ENCODE measurements around the gene TIMP2. TPM values are rescaled to one million over a fixed set of nuclear protein-coding genes. Genes with fewer than 3 reads are reported as not detected.
"Not testable (repeated sequence)": the region's sequence is repeated elsewhere in the genome, so short reads cannot be mapped to it uniquely, and the experiment has no call there.

The TIMP2 gene
- total RNA-seq, 1 experiment from 2014 or later, result 62.4 TPM

- CTCF ChIA-PET, result interaction anchor here (0.8 kb wide), 1 partner anchor 407 kb away, joined by 3 read pairs; no protein-coding TSS in a partner anchor
- BruUV-seq (replicated peaks), result no TSS peak
- in situ Hi-C loops (cut with HindIII; ENCODE audit: low pct_unique_long_range_greater_than_20kb, low sequenced_read_pairs), result no loop called here
Measured at GRCh38 chr17:78904371-78904770, 20.8 kb downstream of the TIMP2 start.

GRCh38 chr17:78903101-78903779, 21.9 kb downstream of the TIMP2 start, which contains the start of gene CEP295NL:
CEP295NL (minus strand) TSS chr17:78903201; CDS start chr17:78901828, 1,373 bp downstream.
- Histone ChIP-seq H3K36me3 (ENCODE audit: control insufficient read depth, insufficient read depth, low read length) (no peaks in the 10 kb centered on the region), H3K4me3 (ENCODE audit: low read depth in 2 of 2, low read length in 2 of 2) (no peak within 1 kb of the TSS), H3K9me3 (ENCODE audit: control insufficient read depth, insufficient read depth, low read depth, low read length) (no peaks in the 10 kb centered on the region), H3K27ac (ENCODE audit: low read length) (no peak within 1 kb of the TSS), H3K27me3 (ENCODE audit: control insufficient read depth, insufficient read depth, low read length) (no peaks in the 10 kb centered on the region), H3K4me1 (ENCODE audit: control insufficient read depth, insufficient read depth, low read length) (no peaks in the 10 kb centered on the region; the same call in 1 of the 2 replicates)
- TF ChIP-seq TCF7L2 (IDR thresholded peaks at IDR 0.05; ENCODE audit: low read depth, low read length) (no peak), CTCF (IDR thresholded peaks at IDR 0.05) (no peak), SIN3A (IDR thresholded peaks at IDR 0.05; ENCODE audit: borderline replicate concordance, insufficient read depth, low read depth, low read length) (no peak), POLR2AphosphoS5 (IDR thresholded peaks at IDR 0.05; ENCODE audit: low read depth, low read length) (no peak), REST (IDR thresholded peaks at IDR 0.05; ENCODE audit: insufficient read depth in 1 of 2, low read depth in 2 of 2, low read length in 1 of 2) (no peak)
- BruUV-seq (replicated peaks), result no TSS peak
- in situ Hi-C loops (cut with HindIII; ENCODE audit: low pct_unique_long_range_greater_than_20kb, low sequenced_read_pairs), result no loop called here
- ATAC-seq, result 0 out of 2 replicates have a peak, but pooled peaks have one; percentile 19
- DNase-seq (ENCODE audit: low read depth, low spot score), result no peak
- ChIA-PET POLR2A (interaction anchor here (0.6 kb wide), 1 partner anchor 61 kb away, joined by 21 read pairs; no protein-coding TSS in a partner anchor), CTCF (no interaction called here)
- intact Hi-C loops (cut with micrococcal nuclease; ENCODE audit: unreplicated experiment), result no loop called here

More at GRCh38 chr17:78904371-78904770, 20.8 kb downstream of the TIMP2 start:
- intact Hi-C loops (cut with micrococcal nuclease; ENCODE audit: unreplicated experiment), result no loop called here
- Histone ChIP-seq H3K36me3 (ENCODE audit: control insufficient read depth, insufficient read depth, low read length) (no peaks in the 10 kb centered on the region), H3K9me3 (ENCODE audit: control insufficient read depth, insufficient read depth, low read depth, low read length) (no peaks in the 10 kb centered on the region), H3K27me3 (ENCODE audit: control insufficient read depth, insufficient read depth, low read length) (no peaks in the 10 kb centered on the region), H3K27ac (ENCODE audit: low read length) (no peak overlapping the region), H3K4me3 (ENCODE audit: low read depth in 2 of 2, low read length in 2 of 2) (no peak overlapping the region), H3K4me1 (ENCODE audit: control insufficient read depth, insufficient read depth, low read length) (no peaks in the 10 kb centered on the region; the same call in 1 of the 2 replicates)
- no peak for ATAC-seq
- no peak for DNase-seq (ENCODE audit: low read depth, low spot score)
- POLR2A ChIA-PET, result interaction anchor here (0.6 to 0.7 kb wide), 4 partner anchors 17 to 423 kb away, joined by 3 to 5 read pairs (median 4); no protein-coding TSS in a partner anchor
- no peak for TF ChIP-seq TCF7L2 (IDR thresholded peaks at IDR 0.05; ENCODE audit: low read depth, low read length)
- TF ChIP-seq CTCF (IDR thresholded peaks at IDR 0.05), result no peak
- TF ChIP-seq SIN3A (IDR thresholded peaks at IDR 0.05; ENCODE audit: borderline replicate concordance, insufficient read depth, low read depth, low read length), result no peak
- TF ChIP-seq POLR2AphosphoS5 (IDR thresholded peaks at IDR 0.05; ENCODE audit: low read depth, low read length), result no peak

- POLR2A ChIA-PET; intact Hi-C loops (cut with micrococcal nuclease; ENCODE audit: unreplicated experiment); H3K4me1 ChIP-seq (ENCODE audit: control insufficient read depth, insufficient read depth, low read length); ATAC-seq; DNase-seq (ENCODE audit: low read depth, low spot score); H3K27ac ChIP-seq (ENCODE audit: low read length); H3K4me3 ChIP-seq (ENCODE audit: low read depth in 2 of 2, low read length in 2 of 2); H3K36me3 ChIP-seq (ENCODE audit: control insufficient read depth, insufficient read depth, low read length); in situ Hi-C loops (cut with HindIII; ENCODE audit: low pct_unique_long_range_greater_than_20kb, low sequenced_read_pairs); H3K27me3 ChIP-seq (ENCODE audit: control insufficient read depth, insufficient read depth, low read length); H3K9me3 ChIP-seq (ENCODE audit: control insufficient read depth, insufficient read depth, low read depth, low read length); BruUV-seq (replicated peaks): not testable (repeated sequence)
- CTCF ChIA-PET, result interaction anchor here (0.7 kb wide), 1 partner anchor 36 kb away, joined by 3 read pairs; no protein-coding TSS in a partner anchor
Measured at GRCh38 chr17:78902231-78902630, 23.0 kb downstream of the TIMP2 start.
